Activated CD8-positive, alpha-beta memory T cell treated with anti-CD3 and anti-CD28 coated beads, Interleukin-2, amount 50 U/mL, for 24 hours (primary cell): Measurements from ENCODE around the gene ZBTB42.
"Not testable (repeated sequence)": the region's sequence is repeated elsewhere in the genome, so short reads cannot be mapped to it uniquely, and the experiment has no call there.

ENCODE experiments used
- DNase-seq: peaks from one replicate; pipeline ENCODE4 v3.0.0-alpha.2; 2020; ENCODE audit errors: extremely low read depth

Gene ZBTB42

DNA sequence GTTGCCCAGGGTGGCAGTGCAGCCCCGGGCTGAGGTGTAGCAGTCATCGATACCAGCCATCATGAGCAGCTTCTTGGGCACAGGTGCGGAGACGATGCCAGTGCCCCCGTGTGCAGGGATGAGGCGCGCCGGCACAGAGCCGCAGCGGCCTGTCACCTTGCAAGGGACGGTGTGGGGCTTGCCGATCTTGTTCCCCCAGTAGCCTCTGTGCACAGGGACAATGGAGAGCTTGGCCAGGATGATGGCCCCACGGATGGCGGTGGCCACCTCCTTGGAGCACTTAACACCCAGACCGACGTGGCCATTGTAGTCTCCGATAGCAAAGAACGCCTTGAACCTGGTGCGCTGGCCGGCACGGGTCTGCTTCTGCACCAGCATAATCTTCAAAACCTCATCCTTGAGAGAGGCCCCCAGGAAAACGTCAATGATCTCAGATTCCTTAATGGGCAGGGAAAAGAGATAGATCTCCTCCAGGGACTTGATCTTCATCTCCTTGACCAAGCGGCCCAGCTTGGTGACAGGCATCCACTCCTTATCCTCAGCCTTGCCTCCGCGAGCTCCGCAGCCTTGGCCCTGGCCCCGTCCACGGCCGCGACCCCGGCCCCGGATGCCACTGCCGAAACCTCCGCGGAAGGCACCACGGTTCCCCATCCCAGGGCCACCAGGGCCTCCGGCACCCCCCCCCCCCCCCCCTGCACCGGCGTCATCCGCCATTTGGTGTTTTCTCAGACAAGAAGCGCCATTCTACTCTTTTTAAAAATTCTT, 35.5 kb downstream of the ZBTB42 start:
- DNase-seq: not testable (repeated sequence)

DNA sequence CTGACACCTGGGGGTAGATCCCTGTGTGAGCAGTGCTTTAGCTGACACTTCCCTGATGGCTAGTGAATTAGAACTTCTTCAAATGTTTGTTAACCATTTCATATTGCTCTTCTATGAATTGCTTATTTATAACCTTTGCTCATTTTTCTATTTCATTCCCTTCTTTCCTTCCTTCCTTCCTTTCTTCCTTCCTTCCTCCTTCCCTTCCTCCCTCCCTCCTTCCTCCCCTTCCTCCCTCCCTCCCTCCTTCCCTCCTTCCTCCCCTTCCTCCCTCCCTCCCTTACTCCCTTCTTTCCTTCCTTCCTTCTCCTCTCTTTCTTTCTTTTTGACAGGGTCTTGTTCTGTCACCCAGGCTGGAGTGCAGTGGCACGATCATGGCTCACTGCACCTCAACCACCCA, 40.8 kb downstream of the ZBTB42 start:
- DNase-seq: no peak

DNA sequence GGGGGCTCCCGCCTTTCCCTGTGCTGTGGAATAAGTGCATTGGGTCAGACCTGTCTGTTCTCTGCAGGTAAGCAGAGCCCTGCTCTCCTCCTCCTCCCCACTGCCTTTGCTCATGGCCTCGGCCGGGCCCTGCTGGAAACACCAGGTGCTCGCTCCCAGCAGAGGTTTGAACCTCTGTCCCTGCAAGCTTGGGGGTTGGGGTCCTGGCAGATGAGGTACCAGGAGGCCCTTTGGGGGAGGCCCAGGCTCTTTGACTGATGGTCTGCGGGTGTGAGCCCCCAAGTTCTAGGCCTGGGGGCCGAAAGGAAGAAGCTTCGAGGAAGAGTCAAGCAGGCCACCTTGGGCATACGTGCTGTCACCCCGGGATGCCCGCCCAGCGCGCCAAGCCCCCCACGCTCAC, 42.1 kb downstream of the ZBTB42 start:
- DNase-seq: no peak

DNA sequence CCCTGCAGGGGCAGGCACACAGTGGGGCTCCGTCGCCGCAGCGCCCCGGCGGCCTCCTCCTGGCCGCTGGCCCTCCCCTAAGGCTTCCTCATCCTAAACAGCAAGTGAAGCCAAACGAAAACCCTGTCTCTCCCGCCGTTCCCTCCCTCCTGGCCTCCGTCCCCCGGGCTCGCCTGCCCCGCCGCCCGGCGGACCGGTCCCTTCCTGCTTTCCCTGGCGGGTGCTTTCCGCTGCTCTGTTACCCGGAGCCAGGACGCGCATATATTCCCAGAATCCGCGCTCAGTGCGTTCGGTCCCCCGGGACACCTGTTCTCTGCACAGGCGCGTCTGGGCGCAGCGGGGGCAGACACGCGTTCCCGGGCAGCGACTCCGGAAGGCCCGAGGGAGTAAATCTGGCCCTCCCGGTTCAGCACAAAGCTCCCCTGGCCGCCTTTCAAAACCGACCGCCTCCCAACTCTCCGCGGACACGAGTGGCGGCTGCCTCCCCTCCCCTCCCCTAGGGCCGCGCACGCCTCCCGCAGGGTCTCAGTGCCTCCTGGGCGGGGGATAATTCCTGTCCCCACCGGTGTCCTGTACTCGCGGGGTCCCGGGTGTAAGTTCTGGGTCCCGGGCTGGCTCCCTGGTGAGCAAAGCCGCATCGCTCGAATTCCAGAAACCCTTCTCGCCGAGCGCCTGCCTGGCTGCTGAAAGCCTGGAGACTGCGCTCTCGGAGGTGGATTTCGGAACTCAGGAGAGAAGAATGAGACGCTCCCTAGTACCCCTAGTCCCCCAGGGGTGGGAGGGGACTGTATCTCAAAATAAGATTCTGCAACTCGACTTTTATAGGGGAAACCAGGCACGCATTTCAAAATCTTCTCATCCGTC, 42.8 kb downstream of the ZBTB42 start:
- DNase-seq: no peak

DNA sequence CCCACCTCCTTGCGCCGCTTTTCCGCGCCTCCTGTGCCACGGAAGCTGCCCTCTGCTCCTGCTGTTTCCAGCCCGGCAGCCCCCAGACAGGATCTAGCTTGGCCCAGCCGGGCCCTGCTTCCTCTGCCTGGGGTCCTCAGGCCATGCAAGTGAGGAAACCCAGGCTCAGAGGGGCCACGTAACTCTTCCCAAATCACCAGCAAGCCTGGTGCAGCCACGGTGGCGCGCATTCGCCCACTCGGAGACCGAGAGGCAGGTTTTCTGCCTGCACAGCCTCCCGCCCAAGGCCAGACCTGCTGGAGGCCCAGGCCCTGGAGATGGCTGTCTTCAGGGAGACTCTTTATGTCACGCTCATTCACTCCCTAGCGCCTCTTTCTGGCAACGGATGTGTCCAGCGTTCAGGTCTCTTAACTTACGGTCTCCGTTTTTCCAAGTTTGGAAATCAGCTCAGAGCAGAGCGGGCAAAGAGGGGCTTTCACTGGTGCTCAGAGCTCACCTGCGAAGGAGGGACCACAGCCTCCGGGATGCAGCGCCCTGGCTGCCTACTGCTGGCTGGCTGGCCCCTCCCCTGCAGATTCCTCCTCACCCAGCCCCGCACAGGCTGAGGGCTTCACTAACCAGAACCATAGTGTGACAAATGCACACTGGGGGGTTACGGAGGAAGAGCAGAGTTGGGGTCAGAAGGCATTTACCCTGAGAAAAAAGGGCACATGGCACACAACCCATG, 43.6 kb downstream of the ZBTB42 start:
- no peak for DNase-seq

DNA sequence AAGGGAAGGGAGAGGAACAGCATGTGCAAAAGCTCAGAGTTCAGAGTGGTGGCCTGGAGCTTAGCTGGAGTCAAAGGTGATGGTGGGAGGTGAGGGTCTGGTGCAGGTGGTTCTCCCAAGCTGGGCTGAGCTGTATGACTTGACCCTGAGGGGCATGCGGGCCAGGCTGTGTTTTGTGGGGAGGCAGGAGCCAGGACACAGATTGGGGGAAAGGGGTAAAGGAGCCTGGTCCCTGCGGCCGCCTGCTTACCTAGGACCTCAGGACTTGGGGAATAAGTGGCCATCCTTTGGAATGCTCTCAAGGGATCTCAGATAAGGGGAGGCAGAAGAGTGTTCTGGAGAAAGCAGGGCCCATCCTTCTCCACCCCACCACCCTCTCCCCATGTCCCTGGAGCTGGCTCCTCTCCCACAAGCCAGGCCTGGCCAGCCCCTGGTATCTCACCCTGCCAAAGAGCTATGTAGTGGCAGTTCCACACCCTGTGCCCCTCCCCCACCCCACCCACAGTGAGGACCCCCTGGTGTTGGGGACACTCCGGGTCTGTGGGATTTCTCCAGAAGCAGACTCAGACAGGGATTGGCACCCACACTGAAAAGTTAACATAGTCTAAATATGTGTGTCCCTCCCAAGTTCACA, 44.2 kb downstream of the ZBTB42 start:
- DNase-seq: no peak

DNA sequence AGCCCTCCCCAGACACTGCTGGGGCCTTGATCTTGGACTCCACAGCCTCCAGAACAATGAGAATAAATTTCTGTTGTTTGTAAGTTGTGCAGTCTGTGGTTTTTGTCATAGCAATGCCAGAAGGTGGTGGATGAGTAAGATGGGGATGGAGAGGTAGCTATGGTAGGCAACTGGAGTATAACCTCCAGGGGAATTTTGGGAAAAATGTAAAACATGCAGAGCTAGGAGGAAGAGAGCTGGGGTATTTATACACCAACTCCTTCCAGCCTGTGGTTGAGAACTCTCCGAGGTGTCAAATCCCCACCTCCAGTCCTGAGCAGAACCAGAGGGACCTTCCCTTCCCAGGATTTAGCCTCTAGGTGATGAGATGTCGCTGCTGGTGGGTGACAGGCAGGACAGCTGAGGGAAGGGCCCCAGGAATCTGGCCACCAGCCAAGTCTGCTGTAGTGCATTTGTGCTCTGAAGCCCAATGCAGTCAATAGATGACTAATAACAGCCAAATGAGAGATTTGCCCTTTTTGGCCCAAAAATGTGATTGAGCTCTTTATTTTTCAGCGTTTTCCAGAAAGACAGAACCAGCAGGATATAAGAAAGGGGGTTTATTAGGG, 45.0 kb downstream of the ZBTB42 start:
- no peak for DNase-seq

DNA sequence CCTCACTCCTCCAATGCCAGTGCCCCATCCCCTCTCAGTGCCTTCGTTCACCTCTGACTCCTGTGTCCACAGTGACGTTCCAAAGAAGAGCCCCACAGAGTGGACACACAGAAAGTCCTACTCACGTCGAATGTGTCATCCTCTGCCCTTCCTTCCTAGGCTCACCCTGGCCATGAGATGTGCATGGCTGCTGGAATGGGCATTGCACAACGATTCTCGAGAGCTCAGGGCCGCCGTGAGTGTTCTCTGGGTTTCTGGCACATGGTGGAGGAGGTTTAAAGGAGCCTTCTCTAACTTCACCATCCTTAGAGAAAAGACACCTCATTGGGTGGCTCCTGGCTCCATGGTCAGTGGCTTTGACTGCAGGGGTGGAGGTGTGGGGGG, 51.4 kb downstream of the ZBTB42 start:
- no peak for DNase-seq
